GM12878 (cell line): Measurements from ENCODE around the gene SRL. TPM values are rescaled to one million over a fixed set of nuclear protein-coding genes. Genes with fewer than 3 reads are reported as not detected.

Experiments used
- ATAC-seq: fragments of 200-7000 bp; cut with Tn5 transposase; 3 replicates; pipeline ENCODE4 v1.9.1; 2020; ENCODE audit warnings: mild to moderate bottlenecking, moderate library complexity
- BruUV-seq: library from RNA; stranded (reverse); fragments of 400-500 nt; replicated peaks from 2 replicates; lab custom pipeline; 2021; lab: Mats Ljungman, UMichigan
- CTCF ChIA-PET: fragments of 300-600 bp; sonication (Branson Sonifier 250); formaldehyde crosslinking; extraction: SDS; loops from one replicate; lab custom pipeline; 2021; ENCODE audit warnings: inconsistent platforms; lab: Yijun Ruan, JAX
- POLR2A ChIA-PET: fragments of 350-600 bp; formaldehyde crosslinking; extraction: SDS; loops from one replicate; lab custom pipeline; 2021; ENCODE audit warnings: inconsistent platforms; lab: Charles Lee
- RAD21 ChIA-PET: fragments of 300-600 bp; sonication (Branson Sonifier 250); formaldehyde crosslinking; loops from one replicate; lab custom pipeline; 2023; ENCODE audit warnings: antibody characterized with exemption; ENCODE audit not compliant: unreplicated experiment; lab: Charles Lee
- SMC1A ChIA-PET: fragments of 300-600 bp; sonication (Branson Sonifier 250); formaldehyde crosslinking; loops from one replicate; lab custom pipeline; 2023; ENCODE audit not compliant: unreplicated experiment, uncharacterized antibody; lab: Charles Lee
- DNase-seq: peaks from one replicate; pipeline ENCODE4 v3.0.0-alpha.2; 2011; ENCODE audit warnings: low read depth, low spot score
- FAIRE-seq: peaks from 3 replicates; lab custom pipeline; 2011; peaks lifted over from hg19 to GRCh38; lab: Jason Lieb, UNC
- H2AFZ ChIP-seq: 2 replicates; pipeline ENCODE4 v1.6.0; 2011; ENCODE audit warnings: low read depth, low read length, control low read depth; ENCODE audit not compliant: control insufficient read depth
- H3K27ac ChIP-seq: 2 replicates; pipeline ENCODE4 v1.5.1; 2011; ENCODE audit warnings: control low read depth; ENCODE audit not compliant: control insufficient read depth, insufficient read depth
- H3K27me3 ChIP-seq, 2 experiments: replicated peaks in 1 of 2; 2 replicates each; pipeline versions ENCODE4 v1.6.0 to v1.6.1; 2011; ENCODE audit warnings: low read length in 1 of 2; ENCODE audit not compliant: control insufficient read depth in 2 of 2, insufficient read depth in 2 of 2
- H3K36me3 ChIP-seq, 2 experiments: 2 replicates each; pipeline ENCODE4 v1.5.1; 2011; ENCODE audit warnings: low read length in 1 of 2; ENCODE audit not compliant: control insufficient read depth in 2 of 2, insufficient read depth in 2 of 2
- H3K4me1 ChIP-seq: 2 replicates; pipeline ENCODE4 v1.6.1; 2011; ENCODE audit warnings: mild to moderate bottlenecking, low read length, moderate library complexity, mixed read lengths; ENCODE audit not compliant: control insufficient read depth, insufficient read depth
- H3K4me2 ChIP-seq: 2 replicates; pipeline ENCODE4 v1.6.0; 2011; ENCODE audit warnings: control low read depth; ENCODE audit not compliant: control insufficient read depth, insufficient read depth
- H3K4me3 ChIP-seq: fragments of 200-600 bp; sonication (generic); 2 replicates; pipeline ENCODE4 v1.5.1; 2016
- H3K79me2 ChIP-seq: 2 replicates; pipeline ENCODE4 v1.6.0; 2011; ENCODE audit warnings: low read length; ENCODE audit not compliant: control insufficient read depth, insufficient read depth
- H3K9ac ChIP-seq: 2 replicates; pipeline ENCODE4 v1.8.0; 2011; ENCODE audit warnings: low read length, control low read depth, mixed read lengths; ENCODE audit not compliant: control insufficient read depth, insufficient read depth
- H3K9me3 ChIP-seq: replicated peaks from 3 replicates; pipeline ENCODE4 v1.5.1; 2011; ENCODE audit warnings: mild to moderate bottlenecking, low read length; ENCODE audit not compliant: control insufficient read depth, insufficient read depth
- H4K20me1 ChIP-seq: 2 replicates; pipeline ENCODE4 v1.6.0; 2011; ENCODE audit not compliant: control insufficient read depth, insufficient read depth
- CREB1 ChIP-seq: IDR thresholded peaks from 2 replicates; pipeline ENCODE4 v1.6.1; 2012; ENCODE audit warnings: low read depth, mild to moderate bottlenecking, inconsistent platforms
- CTCF ChIP-seq, 3 experiments: IDR thresholded peaks in 2 of 3; conservative IDR thresholded peaks in 1 of 3; 2 replicates each; pipeline ENCODE4 v1.5.1; 2011; ENCODE audit warnings: low read depth in 3 of 3, low read length in 3 of 3, mild to moderate bottlenecking in 3 of 3, control low read depth in 2 of 3, moderate library complexity in 2 of 3, inconsistent platforms in 1 of 3, mixed read lengths in 1 of 3; ENCODE audit not compliant: control insufficient read depth in 2 of 3, insufficient read depth in 1 of 3; ENCODE audit errors: extremely low read depth in 1 of 3
- ELK1 ChIP-seq: IDR thresholded peaks from 2 replicates; pipeline ENCODE4 v1.6.1; 2012; ENCODE audit warnings: low read depth, low read length, improper control_type of control experiment
- FOS ChIP-seq: IDR thresholded peaks from 3 replicates; pipeline ENCODE4 v1.6.1; 2011; ENCODE audit warnings: borderline replicate concordance; ENCODE audit not compliant: insufficient read length; ENCODE audit errors: extremely low read depth
- HDAC2 ChIP-seq: fragments of 200-600 bp; sonication (generic); IDR thresholded peaks from 2 replicates; pipeline ENCODE4 v1.6.1; 2017
- MLLT1 ChIP-seq: fragments of 450-650 bp; IDR thresholded peaks from 2 replicates; pipeline ENCODE4 v1.6.1; 2016; ENCODE audit warnings: mild to moderate bottlenecking
- MTA3 ChIP-seq: IDR thresholded peaks from 2 replicates; pipeline ENCODE4 v1.6.1; 2012; ENCODE audit warnings: low read length, inconsistent platforms, borderline replicate concordance
- NKRF ChIP-seq: fragments of 450-650 bp; conservative IDR thresholded peaks from 2 replicates; pipeline ENCODE4 v1.6.1; 2017; ENCODE audit warnings: mild to moderate bottlenecking, moderate library complexity
- RAD51 ChIP-seq: fragments of 450-650 bp; IDR thresholded peaks from 2 replicates; pipeline ENCODE4 v1.6.1; 2016; ENCODE audit warnings: moderate library complexity, mild to moderate bottlenecking, inconsistent platforms
- STAT3 ChIP-seq: IDR thresholded peaks from 2 replicates; pipeline ENCODE4 v1.6.1; 2011; ENCODE audit warnings: low read depth, low read length, improper control_type of control experiment
- ZBED1 ChIP-seq: IDR thresholded peaks from 2 replicates; pipeline ENCODE4 v1.6.1; 2016; ENCODE audit warnings: borderline replicate concordance
- WGBS: methylation state at CpG from one replicate; pipeline ENCODE4 v1.1.6; 2016; ENCODE audit warnings: low lambda C conversion rate; ENCODE audit not compliant: insufficient replicate concordance, insufficient coverage; ENCODE audit errors: missing lambda C conversion rate; 5-methylcytosine and 5-hydroxymethylcytosine counted together
- in situ Hi-C: fragments of 300-500 bp; cut with MboI; formaldehyde crosslinking; loops from 9 replicates; pipeline ENCODE4 v1.14.3; 2018; ENCODE audit warnings: mixed read lengths
- intact Hi-C: fragments of 100-400 bp; cut with micrococcal nuclease; formaldehyde crosslinking; loops from one replicate; pipeline ENCODE4 v1.14.2; 2022; ENCODE audit not compliant: unreplicated experiment
- polyA plus RNA-seq, 11 experiments: library from polyadenylated mRNA; depleted of rRNA in 4 of 11; unstranded in 6 of 11; stranded (reverse) in 5 of 11; fragments of >200 nt; fragmentation: Nextera tagmentation in 4 of 11; fragmentation: Illumina TruSeq in 1 of 11; extraction: Ambion mirVana in 4 of 11; extraction: Trizol in 1 of 11; gene quantifications; 1 replicate in 1 of 11; 2 replicates in 10 of 11; pipeline versions ENCODE4 v1.2.1 to v1.2.3, GENCODE V29; 2011 to 2016; ENCODE audit warnings: inconsistent platforms in 2 of 11, missing spikeins in 2 of 11, low read depth in 1 of 11
- total RNA-seq, 4 experiments: library from RNA; depleted of rRNA in 3 of 4; stranded (reverse); fragments of >200 nt in 3 of 4; fragmentation: Illumina TruSeq in 1 of 4; extraction: Trizol in 1 of 4; gene quantifications; 2 replicates each; pipeline versions ENCODE4 v1.2.1 to v1.2.3, GENCODE V29; 2013 to 2021

Gene SRL
- total and polyA plus RNA-seq, 10 of the 15 experiments (the other 5 are each of a cell fraction or from before 2014, with no cell fraction given): not detected

- no peak for TF ChIP-seq CTCF (IDR thresholded peaks at IDR 0.05 in 2 of 3, conservative IDR thresholded peaks at IDR 0.05 in 1 of 3; ENCODE audit: control insufficient read depth in 2 of 3, extremely low read depth in 1 of 3, insufficient read depth in 1 of 3, low read depth in 3 of 3, low read length in 3 of 3)
Measured at GRCh38 chr16:4207683-4208340, 34.1 kb downstream of the SRL start (continued).

GRCh38 chr16:4207229-4207628 is 34.7 kb downstream of the SRL start:
- H3K4me2 ChIP-seq: no peak overlapping the region
- no peaks in the 10 kb centered on the region for H3K36me3 ChIP-seq
- ATAC-seq (no peak), FAIRE-seq (no peak), DNase-seq (no peak)
- TF ChIP-seq NKRF (no peak), HDAC2 (no peak), MLLT1 (no peak), ZBED1 (no peak), CREB1 (no peak), STAT3 (no peak), RAD51 (no peak), MTA3 (no peak), FOS (no peak), ELK1 (no peak)
- no peak overlapping the region for H3K4me3 ChIP-seq
- H3K4me1 ChIP-seq: no peaks in the 10 kb centered on the region
- ChIA-PET CTCF (no interaction called here), RAD21 (no interaction called here), POLR2A (no interaction called here), SMC1A (no interaction called here)
- no peaks in the 10 kb centered on the region for H3K9me3 ChIP-seq
- H3K9ac ChIP-seq: no peak overlapping the region
- WGBS: 33% methylated on average over 14 of the region's 14 CpGs
- no TSS peak for BruUV-seq
- no peak overlapping the region for H2AFZ ChIP-seq
- intact Hi-C loops: loop anchor here (10.0 kb wide), 1 partner anchor 128 kb away; no protein-coding TSS in a partner anchor
- H3K27ac ChIP-seq: no peak overlapping the region
- no peaks in the 10 kb centered on the region; a peak in 1 of 4 replicates for H3K27me3 ChIP-seq
- peaks cover 3% of the 10 kb centered on the region; the same call in 1 of the 2 replicates for H4K20me1 ChIP-seq
- H3K79me2 ChIP-seq: no peaks in the 10 kb centered on the region
- in situ Hi-C loops: no loop called here
